ENCODE results near the gene CPSF4.

Gene CPSF4

DNA sequence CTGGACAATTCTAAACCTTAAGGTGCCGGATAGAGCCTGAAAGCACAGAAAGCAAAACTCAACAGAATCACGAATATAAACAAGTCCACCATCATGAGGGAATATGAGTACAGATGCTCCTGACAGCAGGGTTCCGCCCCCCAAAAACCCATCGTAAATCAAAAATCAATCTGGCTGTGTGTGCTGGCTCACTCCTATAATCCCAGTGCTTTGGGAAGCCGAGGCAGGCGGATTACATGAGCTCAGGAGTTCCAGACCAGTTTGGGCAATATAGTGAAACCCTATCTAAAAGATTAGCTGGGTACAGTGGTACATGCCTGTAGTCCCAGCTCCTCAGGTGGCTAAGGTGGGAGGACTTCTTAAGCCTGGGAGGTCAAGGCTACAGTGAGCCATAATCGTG, 17.8 kb upstream of the CPSF4 start:
- Histone ChIP-seq H3K27ac (no peak overlapping the region), H3K36me3 (ENCODE audit: control insufficient read depth, insufficient read depth, low read length) (no peaks in the 10 kb centered on the region), H3K79me2 (peaks cover 7% of the 10 kb centered on the region), H3K9me3 (ENCODE audit: control insufficient read depth, low read length) (no peaks in the 10 kb centered on the region), H3K9ac (no peak overlapping the region), H3K4me2 (ENCODE audit: low read length) (no peak overlapping the region), H2AFZ (no peak overlapping the region), H3K4me3 (ENCODE audit: low read depth, low read length) (no peak overlapping the region), H3K4me1 (no peaks in the 10 kb centered on the region), H3K27me3 (ENCODE audit: control insufficient read depth, insufficient read depth, low read length) (no peaks in the 10 kb centered on the region)
- TF ChIP-seq, protein P1, sequence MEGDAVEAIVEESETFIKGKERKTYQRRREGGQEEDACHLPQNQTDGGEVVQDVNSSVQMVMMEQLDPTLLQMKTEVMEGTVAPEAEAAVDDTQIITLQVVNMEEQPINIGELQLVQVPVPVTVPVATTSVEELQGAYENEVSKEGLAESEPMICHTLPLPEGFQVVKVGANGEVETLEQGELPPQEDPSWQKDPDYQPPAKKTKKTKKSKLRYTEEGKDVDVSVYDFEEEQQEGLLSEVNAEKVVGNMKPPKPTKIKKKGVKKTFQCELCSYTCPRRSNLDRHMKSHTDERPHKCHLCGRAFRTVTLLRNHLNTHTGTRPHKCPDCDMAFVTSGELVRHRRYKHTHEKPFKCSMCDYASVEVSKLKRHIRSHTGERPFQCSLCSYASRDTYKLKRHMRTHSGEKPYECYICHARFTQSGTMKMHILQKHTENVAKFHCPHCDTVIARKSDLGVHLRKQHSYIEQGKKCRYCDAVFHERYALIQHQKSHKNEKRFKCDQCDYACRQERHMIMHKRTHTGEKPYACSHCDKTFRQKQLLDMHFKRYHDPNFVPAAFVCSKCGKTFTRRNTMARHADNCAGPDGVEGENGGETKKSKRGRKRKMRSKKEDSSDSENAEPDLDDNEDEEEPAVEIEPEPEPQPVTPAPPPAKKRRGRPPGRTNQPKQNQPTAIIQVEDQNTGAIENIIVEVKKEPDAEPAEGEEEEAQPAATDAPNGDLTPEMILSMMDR (IDR thresholded peaks at IDR 0.05), result no peak

GRCh38 chr7:99422186-99422585, 16.6 kb upstream of the CPSF4 start:
- Histone ChIP-seq H3K27me3 (ENCODE audit: control insufficient read depth, insufficient read depth, low read length) (no peaks in the 10 kb centered on the region), H3K79me2 (peaks cover 7% of the 10 kb centered on the region), H3K9me3 (ENCODE audit: control insufficient read depth, low read length) (no peaks in the 10 kb centered on the region), H3K27ac (no peak overlapping the region), H3K4me2 (ENCODE audit: low read length) (no peak overlapping the region), H2AFZ (no peak overlapping the region), H3K4me3 (ENCODE audit: low read depth, low read length) (no peak overlapping the region), H3K36me3 (ENCODE audit: control insufficient read depth, insufficient read depth, low read length) (no peaks in the 10 kb centered on the region), H3K9ac (no peak overlapping the region), H3K4me1 (no peaks in the 10 kb centered on the region)
- TF ChIP-seq, protein P1 (IDR thresholded peaks at IDR 0.05), result no peak

GRCh38 chr7:99422625-99423024, 16.1 kb upstream of the CPSF4 start:
- Histone ChIP-seq H3K9ac (no peak overlapping the region), H3K79me2 (peaks cover 2% of the 10 kb centered on the region), H3K36me3 (ENCODE audit: control insufficient read depth, insufficient read depth, low read length) (no peaks in the 10 kb centered on the region), H3K4me3 (ENCODE audit: low read depth, low read length) (no peak overlapping the region), H3K4me2 (ENCODE audit: low read length) (no peak overlapping the region), H3K27me3 (ENCODE audit: control insufficient read depth, insufficient read depth, low read length) (no peaks in the 10 kb centered on the region), H3K9me3 (ENCODE audit: control insufficient read depth, low read length) (no peaks in the 10 kb centered on the region), H3K4me1 (no peaks in the 10 kb centered on the region), H3K27ac (no peak overlapping the region), H2AFZ (no peak overlapping the region)
- TF ChIP-seq, protein P1 (IDR thresholded peaks at IDR 0.05), result no peak

DNA sequence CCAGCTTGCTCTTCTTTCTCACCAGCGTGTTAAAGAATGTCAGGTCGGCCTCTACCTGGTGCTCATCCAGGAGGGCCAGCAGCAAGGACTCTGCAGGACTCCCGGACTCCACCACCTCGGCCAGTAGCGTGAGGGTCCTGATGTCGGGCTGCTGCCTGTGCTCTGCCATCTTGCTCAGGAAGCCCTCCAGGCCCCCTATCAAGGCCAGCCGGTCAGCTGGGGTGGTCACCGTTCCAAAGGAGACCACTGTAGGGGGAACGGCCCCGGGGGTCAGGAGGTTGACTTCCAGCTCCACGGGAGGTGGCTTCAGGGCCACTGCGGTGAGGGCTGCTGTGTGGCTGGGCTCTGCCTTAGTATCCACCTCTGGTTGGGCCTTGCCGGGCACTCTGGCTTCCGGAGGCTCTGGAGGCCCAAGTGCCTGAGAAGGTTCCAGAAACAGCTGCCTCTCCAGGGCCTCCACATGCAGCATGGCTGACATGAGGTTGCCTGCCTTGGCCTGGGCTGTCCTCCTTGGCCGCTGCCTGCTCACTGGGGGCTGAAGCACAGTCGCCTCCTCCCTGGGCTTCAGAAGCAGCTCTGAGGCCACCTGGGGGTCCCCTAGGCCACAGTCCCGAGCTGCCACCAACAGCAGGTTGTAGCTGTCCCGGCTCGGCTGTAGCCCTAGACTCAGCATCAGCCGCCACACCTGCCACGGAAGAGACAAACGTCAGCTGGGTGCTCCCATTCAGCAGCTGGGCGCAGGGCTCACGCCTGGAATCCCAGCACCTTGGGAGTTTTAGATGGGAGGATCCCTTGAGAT, 13.6 kb upstream of the CPSF4 start:
- Histone ChIP-seq H3K9me3 (ENCODE audit: control insufficient read depth, low read length) (no peaks in the 10 kb centered on the region), H3K27ac (no peak overlapping the region), H3K27me3 (ENCODE audit: control insufficient read depth, insufficient read depth, low read length) (no peaks in the 10 kb centered on the region), H2AFZ (no peak overlapping the region), H3K79me2 (no peaks in the 10 kb centered on the region), H3K4me1 (no peaks in the 10 kb centered on the region), H3K4me3 (ENCODE audit: low read depth, low read length) (no peak overlapping the region), H3K9ac (no peak overlapping the region), H3K36me3 (ENCODE audit: control insufficient read depth, insufficient read depth, low read length) (no peaks in the 10 kb centered on the region), H3K4me2 (ENCODE audit: low read length) (no peak overlapping the region)
- TF ChIP-seq, protein P1 (IDR thresholded peaks at IDR 0.05), result no peak

Measured in parathyroid adenoma (tissue), 2 donors.